LNCAP (cell line): ENCODE measurements around the gene NPVF.

Experiments used
- CTCF ChIP-seq: fragments of 450-650 bp; IDR thresholded peaks from 2 replicates; pipeline ENCODE4 v1.5.1; 2017; ENCODE audit warnings: mild to moderate bottlenecking

Gene NPVF

GRCh38 chr7:25208525-25209221 is 19.6 kb downstream of the NPVF start:
- no peak for TF ChIP-seq CTCF

DNA sequence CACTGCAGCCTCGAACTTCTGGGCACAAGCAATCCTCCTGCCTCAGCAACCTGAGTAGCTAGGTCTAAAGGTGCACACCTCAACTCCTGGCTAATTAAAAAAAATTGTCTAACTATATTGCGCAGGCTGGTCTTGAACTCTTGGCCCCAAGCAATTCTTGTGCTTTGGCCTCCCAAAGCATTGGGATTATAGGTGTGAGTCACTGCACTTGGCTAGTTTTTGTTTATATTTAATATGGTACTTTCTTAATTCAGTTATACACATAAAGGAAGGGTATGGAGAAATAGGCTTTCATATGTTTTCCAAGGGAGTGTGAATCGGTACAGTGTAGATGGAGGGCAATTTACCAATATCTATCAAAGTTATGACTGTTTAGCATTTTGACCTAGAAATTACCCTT is 20.4 kb downstream of the NPVF start:
- no peak for TF ChIP-seq CTCF

- TF ChIP-seq CTCF, result no peak
Observed at GRCh38 chr7:25206765-25207164, 21.5 kb downstream of the NPVF start.

DNA sequence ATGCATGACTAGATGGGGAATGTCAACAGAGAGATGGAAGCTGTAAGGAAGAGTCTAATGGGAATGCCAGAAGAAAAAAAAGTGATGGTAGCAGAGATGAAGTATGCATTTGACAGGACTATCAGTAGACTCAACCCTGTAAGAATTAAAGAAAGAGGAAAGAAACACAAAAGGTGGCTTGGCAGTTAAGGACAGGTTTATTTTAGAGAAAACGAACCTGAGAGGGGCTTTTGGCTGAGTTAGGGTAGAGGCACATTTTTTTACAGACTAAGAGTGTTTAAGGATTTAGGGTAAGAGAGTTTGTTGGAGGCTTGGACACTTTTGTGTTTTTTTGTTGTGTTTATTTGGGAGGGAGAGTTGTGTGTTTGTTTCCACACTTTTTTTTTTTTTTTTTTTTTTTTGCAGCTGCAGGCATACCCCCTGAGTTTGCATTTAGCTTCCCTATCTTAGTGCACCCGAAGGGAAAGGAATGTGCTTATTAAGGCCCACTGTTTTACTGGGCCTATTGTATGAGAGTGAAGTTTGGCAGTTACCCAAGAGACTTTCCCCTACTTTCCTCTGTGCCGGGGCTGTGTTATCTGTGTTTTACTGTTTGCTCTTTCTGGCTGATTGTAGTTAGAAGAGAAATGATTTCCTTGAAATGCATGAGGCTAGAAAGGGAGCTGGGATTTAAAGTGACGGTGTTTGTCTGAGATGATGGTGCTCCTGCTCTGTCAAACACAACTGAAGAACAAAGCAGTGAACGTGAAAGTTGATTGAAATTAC is 32.0 kb downstream of the NPVF start:
- TF ChIP-seq CTCF, result no peak

DNA sequence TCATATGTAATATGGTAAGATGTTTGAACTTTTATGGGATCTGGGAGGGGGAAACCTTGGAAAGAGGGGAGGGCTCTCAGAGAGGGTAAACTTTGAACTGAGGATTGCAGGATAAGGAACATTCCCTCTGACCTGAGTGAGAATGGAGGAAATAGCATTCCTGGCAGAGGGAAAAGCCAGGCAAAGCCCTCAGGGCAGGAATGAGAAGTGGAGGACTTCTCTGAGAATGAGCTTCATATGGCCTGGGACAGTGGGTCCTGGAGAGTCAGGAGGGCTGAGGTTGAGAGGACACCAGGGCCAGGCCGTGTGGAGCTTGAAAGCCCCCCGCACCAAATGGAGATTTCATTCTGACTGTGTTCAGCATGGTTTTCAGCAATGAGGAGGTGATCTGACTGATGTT is 34.2 kb downstream of the NPVF start:
- TF ChIP-seq CTCF, result no peak

GRCh38 chr7:25192043-25192442 is 36.2 kb downstream of the NPVF start:
- no peak for TF ChIP-seq CTCF

GRCh38 chr7:25189197-25189596 is 39.1 kb downstream of the NPVF start:
- no peak for TF ChIP-seq CTCF
